ES-I3 (cell line): ENCODE data around the gene GLRA2.

Experiments used
- H3K36me3 ChIP-seq: 2 replicates; pipeline ENCODE4 v1.6.1; 2013; ENCODE audit warnings: mild to moderate bottlenecking, low read length, control low read depth, moderate library complexity; ENCODE audit not compliant: insufficient read depth
- H3K4me1 ChIP-seq: 2 replicates; pipeline ENCODE4 v1.6.1; 2013; ENCODE audit warnings: mild to moderate bottlenecking, control low read depth, low read length; ENCODE audit not compliant: insufficient read depth
- H3K9ac ChIP-seq: 2 replicates; pipeline ENCODE4 v1.6.1; 2013; ENCODE audit warnings: low read depth, mild to moderate bottlenecking, low read length, moderate library complexity
- H3K9me3 ChIP-seq: 2 replicates; pipeline ENCODE4 v1.6.1; 2013; ENCODE audit warnings: mild to moderate bottlenecking, low read length, moderate library complexity; ENCODE audit not compliant: control insufficient read depth, insufficient read depth

The GLRA2 gene

GRCh38 chrX:14698790-14699189 lies 169.5 kb downstream of the GLRA2 start:
- H3K4me1 ChIP-seq: no peaks in the 10 kb centered on the region
- H3K36me3 ChIP-seq: no peaks in the 10 kb centered on the region
- no peaks in the 10 kb centered on the region for H3K9me3 ChIP-seq
- H3K9ac ChIP-seq: no peak overlapping the region

GRCh38 chrX:14700982-14701381 lies 171.6 kb downstream of the GLRA2 start:
- no peaks in the 10 kb centered on the region for H3K9me3 ChIP-seq
- H3K4me1 ChIP-seq: no peaks in the 10 kb centered on the region
- H3K36me3 ChIP-seq: no peaks in the 10 kb centered on the region

GRCh38 chrX:14702145-14702544 lies 172.8 kb downstream of the GLRA2 start:
- H3K36me3 ChIP-seq: no peaks in the 10 kb centered on the region
- H3K9ac ChIP-seq: no peak overlapping the region
- no peaks in the 10 kb centered on the region for H3K9me3 ChIP-seq

More at GRCh38 chrX:14700982-14701381, 171.6 kb downstream of the GLRA2 start:
- no peak overlapping the region for H3K9ac ChIP-seq

GRCh38 chrX:14712096-14712495 lies 182.8 kb downstream of the GLRA2 start:
- Histone ChIP-seq H3K9me3 (no peaks in the 10 kb centered on the region), H3K36me3 (no peaks in the 10 kb centered on the region), H3K4me1 (no peaks in the 10 kb centered on the region), H3K9ac (no peak overlapping the region)

More at GRCh38 chrX:14702145-14702544, 172.8 kb downstream of the GLRA2 start:
- no peaks in the 10 kb centered on the region for H3K4me1 ChIP-seq

- H3K36me3 ChIP-seq: no peaks in the 10 kb centered on the region; the same call in 1 of the 2 replicates
- no peak overlapping the region for H3K9ac ChIP-seq
- no peaks in the 10 kb centered on the region for H3K4me1 ChIP-seq
- no peaks in the 10 kb centered on the region for H3K9me3 ChIP-seq
Measured at GRCh38 chrX:14717949-14718348, 188.6 kb downstream of the GLRA2 start.

DNA sequence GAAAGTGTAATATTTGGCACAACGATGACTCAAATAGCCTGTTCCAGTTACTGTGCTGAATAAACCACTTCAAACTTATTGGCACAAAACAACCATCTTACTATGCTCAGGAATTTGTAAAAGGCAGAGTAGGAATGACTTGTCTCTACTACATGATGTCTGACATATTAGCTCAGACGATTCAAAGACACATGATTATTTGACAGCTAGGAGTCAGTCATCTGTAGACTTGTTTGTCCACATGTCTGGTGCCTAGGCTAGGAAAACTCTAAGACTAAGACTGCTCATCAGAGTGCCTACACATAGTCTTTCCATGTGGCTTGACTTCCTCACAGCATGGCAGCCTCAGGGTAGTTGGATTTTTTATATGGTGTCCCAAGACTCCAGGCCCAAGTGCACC lies 189.1 kb downstream of the GLRA2 start:
- no peak overlapping the region for H3K9ac ChIP-seq
- H3K36me3 ChIP-seq: no peaks in the 10 kb centered on the region; the same call in 1 of the 2 replicates
- no peaks in the 10 kb centered on the region for H3K9me3 ChIP-seq
- H3K4me1 ChIP-seq: no peaks in the 10 kb centered on the region

GRCh38 chrX:14729058-14729457 lies 199.7 kb downstream of the GLRA2 start:
- Histone ChIP-seq H3K9ac (no peak overlapping the region), H3K4me1 (no peaks in the 10 kb centered on the region), H3K9me3 (no peaks in the 10 kb centered on the region), H3K36me3 (no peaks in the 10 kb centered on the region)

- Histone ChIP-seq H3K36me3 (no peaks in the 10 kb centered on the region), H3K9me3 (no peaks in the 10 kb centered on the region), H3K4me1 (no peaks in the 10 kb centered on the region), H3K9ac (no peak overlapping the region)
Measured at GRCh38 chrX:14738643-14739042, 209.3 kb downstream of the GLRA2 start.

- Histone ChIP-seq H3K9ac (no peak overlapping the region), H3K4me1 (peaks cover 19% of the 10 kb centered on the region), H3K36me3 (no peaks in the 10 kb centered on the region), H3K9me3 (no peaks in the 10 kb centered on the region)
Measured at GRCh38 chrX:14753441-14753840, 224.1 kb downstream of the GLRA2 start.

GRCh38 chrX:14758029-14758491 lies 228.7 kb downstream of the GLRA2 start:
- H3K9ac ChIP-seq: no peak overlapping the region
- no peaks in the 10 kb centered on the region for H3K36me3 ChIP-seq
- no peaks in the 10 kb centered on the region for H3K9me3 ChIP-seq
- H3K4me1 ChIP-seq: peaks cover 19% of the 10 kb centered on the region

DNA sequence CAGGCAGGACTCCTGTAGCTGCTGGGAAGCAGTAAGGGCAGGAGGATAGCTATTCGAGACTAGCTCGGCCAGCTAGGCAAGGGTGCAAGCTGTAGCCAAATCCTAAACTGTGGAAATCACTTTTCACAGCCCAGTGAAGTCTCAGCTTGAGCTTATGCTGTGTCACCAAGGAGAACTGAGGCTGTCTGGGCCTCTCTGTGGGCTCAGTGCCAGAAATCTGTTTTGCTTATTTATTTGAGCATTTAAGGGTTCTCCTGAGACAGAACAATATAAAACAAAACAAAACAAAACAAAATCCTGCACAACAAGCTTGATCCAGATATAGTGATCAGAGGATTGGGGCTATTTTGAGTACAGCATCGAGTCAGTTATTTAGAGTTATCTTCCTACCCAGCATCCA lies 246.1 kb downstream of the GLRA2 start:
- no peak overlapping the region for H3K9ac ChIP-seq
- H3K4me1 ChIP-seq: no peaks in the 10 kb centered on the region

GRCh38 chrX:14776901-14777300 lies 247.6 kb downstream of the GLRA2 start:
- Histone ChIP-seq H3K4me1 (no peaks in the 10 kb centered on the region), H3K36me3 (no peaks in the 10 kb centered on the region), H3K9ac (no peak overlapping the region), H3K9me3 (no peaks in the 10 kb centered on the region)

More for the DNA sequence above, 246.1 kb downstream of the GLRA2 start:
- no peaks in the 10 kb centered on the region for H3K36me3 ChIP-seq
- no peaks in the 10 kb centered on the region for H3K9me3 ChIP-seq

- H3K9ac ChIP-seq: no peak overlapping the region
- H3K36me3 ChIP-seq: no peaks in the 10 kb centered on the region
- no peaks in the 10 kb centered on the region for H3K4me1 ChIP-seq
- H3K9me3 ChIP-seq: no peaks in the 10 kb centered on the region
Measured at GRCh38 chrX:14777525-14777924, 248.2 kb downstream of the GLRA2 start.

DNA sequence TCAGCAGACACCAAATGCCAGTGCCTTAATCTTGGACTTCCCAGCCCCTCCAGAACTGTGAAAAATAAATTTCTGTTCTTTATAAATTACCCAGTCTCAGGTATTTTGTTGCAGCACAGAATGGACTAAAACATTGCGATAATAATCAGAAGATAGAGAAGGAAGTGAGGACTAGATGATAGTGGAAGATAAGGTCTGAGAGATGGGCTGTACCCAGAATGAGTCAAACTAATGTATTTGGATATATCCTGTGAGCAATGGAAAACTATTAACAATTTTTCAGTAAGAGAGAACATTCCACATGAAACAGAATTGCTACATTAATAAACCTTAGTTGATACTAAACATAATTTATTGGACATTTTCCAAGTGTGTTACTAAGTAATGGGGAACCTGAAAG lies 250.2 kb downstream of the GLRA2 start:
- H3K9ac ChIP-seq: no peak overlapping the region
- 0 out of 2 replicates have a peak, but pooled peaks cover 6% of the 10 kb centered on the region for H3K4me1 ChIP-seq
- no peaks in the 10 kb centered on the region for H3K9me3 ChIP-seq
- H3K36me3 ChIP-seq: no peaks in the 10 kb centered on the region
